Measurements from ENCODE around the gene BACH2.
"Not testable (repeated sequence)": the region's sequence is repeated elsewhere in the genome, so short reads cannot be mapped to it uniquely, and the experiment has no call there.

BACH2 gene

GRCh38 chr6:90053614-90054013 is 243.0 kb downstream of the BACH2 start:
- no peak for DNase-seq

GRCh38 chr6:90049295-90049694 is 247.3 kb downstream of the BACH2 start:
- DNase-seq, result no peak

GRCh38 chr6:90048206-90048967 is 248.3 kb downstream of the BACH2 start:
- no peak for DNase-seq

GRCh38 chr6:90045535-90045934 is 251.1 kb downstream of the BACH2 start:
- no peak for DNase-seq

- no peak for DNase-seq
Measured at GRCh38 chr6:90044833-90045381, 251.7 kb downstream of the BACH2 start.

- no peak for DNase-seq
Measured at GRCh38 chr6:90044182-90044832, 252.3 kb downstream of the BACH2 start.

GRCh38 chr6:90040931-90041330 is 255.7 kb downstream of the BACH2 start:
- no peak for DNase-seq

GRCh38 chr6:90039911-90040310 is 256.7 kb downstream of the BACH2 start:
- no peak for DNase-seq

GRCh38 chr6:90038961-90039653 is 257.5 kb downstream of the BACH2 start:
- DNase-seq, result no peak

- no peak for DNase-seq
Measured at GRCh38 chr6:90036963-90037362, 259.7 kb downstream of the BACH2 start.

GRCh38 chr6:90035047-90035723 is 261.5 kb downstream of the BACH2 start:
- no peak for DNase-seq

GRCh38 chr6:90033746-90034271 is 262.8 kb downstream of the BACH2 start:
- DNase-seq, result no peak

GRCh38 chr6:90032489-90033212 is 264.0 kb downstream of the BACH2 start:
- DNase-seq, result not testable (repeated sequence)

GRCh38 chr6:90028995-90029635 is 267.5 kb downstream of the BACH2 start:
- DNase-seq, result no peak

- no peak for DNase-seq
Measured at GRCh38 chr6:90028066-90028778, 268.4 kb downstream of the BACH2 start.

- no peak for DNase-seq
Measured at GRCh38 chr6:90026216-90026615, 270.4 kb downstream of the BACH2 start.

- DNase-seq, result no peak
Measured at GRCh38 chr6:90025523-90026061, 271.1 kb downstream of the BACH2 start.

GRCh38 chr6:90024633-90025032 is 272.0 kb downstream of the BACH2 start:
- DNase-seq, result no peak

GRCh38 chr6:90021711-90022110 is 274.9 kb downstream of the BACH2 start:
- no peak for DNase-seq

- no peak for DNase-seq
Measured at GRCh38 chr6:90020746-90021145, 275.9 kb downstream of the BACH2 start.

- DNase-seq, result no peak
Measured at GRCh38 chr6:90019216-90019615, 277.4 kb downstream of the BACH2 start.
